GM12878 (cell line): ENCODE measurements around the gene UBE2O. TPM values are rescaled to one million over a fixed set of nuclear protein-coding genes. Genes with fewer than 3 reads are reported as not detected.

Experiments
- ATAC-seq: fragments of 200-7000 bp; cut with Tn5 transposase; 3 replicates; pipeline ENCODE4 v1.9.1; 2020; ENCODE audit warnings: mild to moderate bottlenecking, moderate library complexity
- BruUV-seq: library from RNA; stranded (reverse); fragments of 400-500 nt; replicated peaks from 2 replicates; lab custom pipeline; 2021; lab: Mats Ljungman, UMichigan
- CTCF ChIA-PET: fragments of 300-600 bp; sonication (Branson Sonifier 250); formaldehyde crosslinking; extraction: SDS; loops from one replicate; lab custom pipeline; 2021; ENCODE audit warnings: inconsistent platforms; lab: Yijun Ruan, JAX
- POLR2A ChIA-PET: fragments of 350-600 bp; formaldehyde crosslinking; extraction: SDS; loops from one replicate; lab custom pipeline; 2021; ENCODE audit warnings: inconsistent platforms; lab: Charles Lee
- RAD21 ChIA-PET: fragments of 300-600 bp; sonication (Branson Sonifier 250); formaldehyde crosslinking; loops from one replicate; lab custom pipeline; 2023; ENCODE audit warnings: antibody characterized with exemption; ENCODE audit not compliant: unreplicated experiment; lab: Charles Lee
- SMC1A ChIA-PET: fragments of 300-600 bp; sonication (Branson Sonifier 250); formaldehyde crosslinking; loops from one replicate; lab custom pipeline; 2023; ENCODE audit not compliant: unreplicated experiment, uncharacterized antibody; lab: Charles Lee
- DNase-seq: peaks from one replicate; pipeline ENCODE4 v3.0.0-alpha.2; 2011; ENCODE audit warnings: low read depth, low spot score
- FAIRE-seq: peaks from 3 replicates; lab custom pipeline; 2011; peaks lifted over from hg19 to GRCh38; lab: Jason Lieb, UNC
- H2AFZ ChIP-seq: 2 replicates; pipeline ENCODE4 v1.6.0; 2011; ENCODE audit warnings: low read depth, low read length, control low read depth; ENCODE audit not compliant: control insufficient read depth
- H3K27ac ChIP-seq: 2 replicates; pipeline ENCODE4 v1.5.1; 2011; ENCODE audit warnings: control low read depth; ENCODE audit not compliant: control insufficient read depth, insufficient read depth
- H3K27me3 ChIP-seq, 2 experiments: replicated peaks in 1 of 2; 2 replicates each; pipeline versions ENCODE4 v1.6.0 to v1.6.1; 2011; ENCODE audit warnings: low read length in 1 of 2; ENCODE audit not compliant: control insufficient read depth in 2 of 2, insufficient read depth in 2 of 2
- H3K36me3 ChIP-seq, 2 experiments: 2 replicates each; pipeline ENCODE4 v1.5.1; 2011; ENCODE audit warnings: low read length in 1 of 2; ENCODE audit not compliant: control insufficient read depth in 2 of 2, insufficient read depth in 2 of 2
- H3K4me1 ChIP-seq: 2 replicates; pipeline ENCODE4 v1.6.1; 2011; ENCODE audit warnings: mild to moderate bottlenecking, low read length, moderate library complexity, mixed read lengths; ENCODE audit not compliant: control insufficient read depth, insufficient read depth
- H3K4me2 ChIP-seq: 2 replicates; pipeline ENCODE4 v1.6.0; 2011; ENCODE audit warnings: control low read depth; ENCODE audit not compliant: control insufficient read depth, insufficient read depth
- H3K4me3 ChIP-seq: fragments of 200-600 bp; sonication (generic); 2 replicates; pipeline ENCODE4 v1.5.1; 2016
- H3K79me2 ChIP-seq: 2 replicates; pipeline ENCODE4 v1.6.0; 2011; ENCODE audit warnings: low read length; ENCODE audit not compliant: control insufficient read depth, insufficient read depth
- H3K9ac ChIP-seq: 2 replicates; pipeline ENCODE4 v1.8.0; 2011; ENCODE audit warnings: low read length, control low read depth, mixed read lengths; ENCODE audit not compliant: control insufficient read depth, insufficient read depth
- H3K9me3 ChIP-seq: replicated peaks from 3 replicates; pipeline ENCODE4 v1.5.1; 2011; ENCODE audit warnings: mild to moderate bottlenecking, low read length; ENCODE audit not compliant: control insufficient read depth, insufficient read depth
- H4K20me1 ChIP-seq: 2 replicates; pipeline ENCODE4 v1.6.0; 2011; ENCODE audit not compliant: control insufficient read depth, insufficient read depth
- ATF3 ChIP-seq: IDR thresholded peaks from 2 replicates; pipeline ENCODE4 v1.6.1; 2011; ENCODE audit warnings: low read depth, mild to moderate bottlenecking, low read length, moderate library complexity, borderline replicate concordance; ENCODE audit errors: extremely low read depth
- ATF7 ChIP-seq: fragments of 450-650 bp; IDR thresholded peaks from 2 replicates; pipeline ENCODE4 v1.6.1; 2016; ENCODE audit warnings: low read depth, mild to moderate bottlenecking
- BCLAF1 ChIP-seq: fragments of 450-650 bp; IDR thresholded peaks from 2 replicates; pipeline ENCODE4 v1.6.1; 2017; ENCODE audit warnings: antibody characterized with exemption, mild to moderate bottlenecking, moderate library complexity
- DPF2 ChIP-seq: fragments of 450-650 bp; IDR thresholded peaks from 2 replicates; pipeline ENCODE4 v1.6.1; 2017; ENCODE audit warnings: mild to moderate bottlenecking
- E2F4 ChIP-seq: IDR thresholded peaks from 2 replicates; pipeline ENCODE4 v1.6.1; 2012; ENCODE audit warnings: low read depth, low read length, improper control_type of control experiment
- E4F1 ChIP-seq: fragments of 450-650 bp; IDR thresholded peaks from 2 replicates; pipeline ENCODE4 v1.6.1; 2018; ENCODE audit warnings: borderline replicate concordance, mild to moderate bottlenecking; ENCODE audit not compliant: partially characterized antibody
- FOXM1 ChIP-seq: IDR thresholded peaks from 2 replicates; pipeline ENCODE4 v1.6.1; 2012; ENCODE audit warnings: low read depth, mild to moderate bottlenecking, inconsistent platforms, low read length, moderate library complexity
- HCFC1 ChIP-seq: fragments of 150-350 bp; IDR thresholded peaks from 2 replicates; pipeline ENCODE4 v1.6.1; 2014; ENCODE audit warnings: low read length
- HSF1 ChIP-seq: fragments of 150-350 bp; IDR thresholded peaks from 2 replicates; pipeline ENCODE4 v1.6.1; 2014; ENCODE audit warnings: mild to moderate bottlenecking, low read depth, low read length
- NFYA ChIP-seq: IDR thresholded peaks from 2 replicates; pipeline ENCODE4 v1.6.1; 2011; ENCODE audit warnings: low read depth, mild to moderate bottlenecking, low read length, improper control_type of control experiment, borderline replicate concordance
- SIN3A ChIP-seq: IDR thresholded peaks from 2 replicates; pipeline ENCODE4 v1.6.1; 2012; ENCODE audit warnings: low read depth, low read length, improper control_type of control experiment
- SREBF2 ChIP-seq: IDR thresholded peaks from 2 replicates; pipeline ENCODE4 v1.6.1; 2012; ENCODE audit warnings: mild to moderate bottlenecking, low read length
- SUPT20H ChIP-seq: IDR thresholded peaks from 2 replicates; pipeline ENCODE4 v1.6.1; 2011; ENCODE audit warnings: low read depth, mild to moderate bottlenecking, low read length, moderate library complexity, borderline replicate concordance; ENCODE audit not compliant: control insufficient read depth
- TCF12 ChIP-seq: IDR thresholded peaks from 2 replicates; pipeline ENCODE4 v1.6.1; 2011; ENCODE audit warnings: low read depth, mild to moderate bottlenecking, low read length
- TCF3 ChIP-seq: IDR thresholded peaks from 2 replicates; pipeline ENCODE4 v1.6.1; 2012; ENCODE audit warnings: low read depth, mild to moderate bottlenecking, low read length, borderline replicate concordance; ENCODE audit not compliant: insufficient read depth
- ZZZ3 ChIP-seq: IDR thresholded peaks from 2 replicates; pipeline ENCODE4 v1.6.1; 2011; ENCODE audit warnings: low read depth; ENCODE audit not compliant: control insufficient read depth, insufficient read length
- WGBS: methylation state at CpG from one replicate; pipeline ENCODE4 v1.1.6; 2016; ENCODE audit warnings: low lambda C conversion rate; ENCODE audit not compliant: insufficient replicate concordance, insufficient coverage; ENCODE audit errors: missing lambda C conversion rate; 5-methylcytosine and 5-hydroxymethylcytosine counted together
- in situ Hi-C: fragments of 300-500 bp; cut with MboI; formaldehyde crosslinking; loops from 9 replicates; pipeline ENCODE4 v1.14.3; 2018; ENCODE audit warnings: mixed read lengths
- intact Hi-C: fragments of 100-400 bp; cut with micrococcal nuclease; formaldehyde crosslinking; loops from one replicate; pipeline ENCODE4 v1.14.2; 2022; ENCODE audit not compliant: unreplicated experiment
- polyA plus RNA-seq, 11 experiments: library from polyadenylated mRNA; depleted of rRNA in 4 of 11; unstranded in 6 of 11; stranded (reverse) in 5 of 11; fragments of >200 nt; fragmentation: Nextera tagmentation in 4 of 11; fragmentation: Illumina TruSeq in 1 of 11; extraction: Ambion mirVana in 4 of 11; extraction: Trizol in 1 of 11; gene quantifications; 1 replicate in 1 of 11; 2 replicates in 10 of 11; pipeline versions ENCODE4 v1.2.1 to v1.2.3, GENCODE V29; 2011 to 2016; ENCODE audit warnings: inconsistent platforms in 2 of 11, missing spikeins in 2 of 11, low read depth in 1 of 11
- total RNA-seq, 4 experiments: library from RNA; depleted of rRNA in 3 of 4; stranded (reverse); fragments of >200 nt in 3 of 4; fragmentation: Illumina TruSeq in 1 of 4; extraction: Trizol in 1 of 4; gene quantifications; 2 replicates each; pipeline versions ENCODE4 v1.2.1 to v1.2.3, GENCODE V29; 2013 to 2021

UBE2O gene
- total and polyA plus RNA-seq, 10 of the 15 experiments (the other 5 are each of a cell fraction or from before 2014, with no cell fraction given), result 2.1 to 39.0 (median 14.1) TPM

- Histone ChIP-seq H3K9me3 (no peaks in the 10 kb centered on the region), H3K36me3 (peaks cover 6 to 13% of the 10 kb centered on the region in 2 experiments; a peak in 3 of 4 replicates), H3K4me3 (no peak overlapping the region), H4K20me1 (no peaks in the 10 kb centered on the region), H3K9ac (no peak overlapping the region), H3K27me3 (no peaks in the 10 kb centered on the region), H2AFZ (no peak overlapping the region), H3K27ac (no peak overlapping the region), H3K4me1 (peaks cover 6% of the 10 kb centered on the region), H3K79me2 (no peaks in the 10 kb centered on the region; the same call in 1 of the 2 replicates), H3K4me2 (no peak overlapping the region)
- CTCF ChIA-PET, result interaction anchor here (1.1 to 2.5 kb wide), 3 partner anchors 9 to 28 kb away, joined by 4 to 9 read pairs (median 6); partner anchors contain the start of gene AANAT
- RAD21 ChIA-PET, result interaction anchor here (1.0 to 1.8 kb wide), 3 partner anchors 17 to 36 kb away, joined by 4 to 8 read pairs (median 5); no protein-coding TSS in a partner anchor
- POLR2A ChIA-PET, result interaction anchor here (0.7 to 2.5 kb wide), 2 partner anchors 25 to 519 kb away, joined by 3 to 8 read pairs; no protein-coding TSS in a partner anchor
- intact Hi-C loops, result no loop called here
- DNase-seq (no peak), FAIRE-seq (no peak), ATAC-seq (no peak)
- 97% methylated on average over 4 of the region's 6 CpGs for WGBS
- in situ Hi-C loops, result no loop called here
- no TSS peak for BruUV-seq
- SMC1A ChIA-PET, result interaction anchor here (0.7 to 1.6 kb wide), 4 partner anchors 9 to 28 kb away, joined by 3 to 7 read pairs (median 4); partner anchors contain the start of gene AANAT
- no peak for TF ChIP-seq FOXM1
- no peak for TF ChIP-seq NFYA
- no peak for TF ChIP-seq HSF1
- TF ChIP-seq TCF12, result no peak
- TF ChIP-seq TCF3, result no peak
- TF ChIP-seq SREBF2, result no peak
- no peak for TF ChIP-seq E4F1
- no peak for TF ChIP-seq SUPT20H
- TF ChIP-seq DPF2, result no peak
- no peak for TF ChIP-seq HCFC1
- TF ChIP-seq ATF3, result no peak
- TF ChIP-seq SIN3A, result no peak
- TF ChIP-seq BCLAF1, result no peak
- no peak for TF ChIP-seq E2F4
- TF ChIP-seq ATF7, result no peak
- no peak for TF ChIP-seq ZZZ3
Measured at GRCh38 chr17:76475302-76475701, 22.4 kb upstream of the UBE2O start.
